HG03558 (cell line): ENCODE measurements around the gene TNFRSF11A.

Source experiments
- ATAC-seq: cut with Tn5 transposase; IDR thresholded peaks from one replicate; pipeline ENCODE4 v1.9.1; 2021; ENCODE audit warnings: moderate number of reproducible peaks; ENCODE audit not compliant: unreplicated experiment; ENCODE audit errors: extremely low read depth

The TNFRSF11A gene

GRCh38 chr18:62341473-62341872 is 16.4 kb downstream of the TNFRSF11A start:
- no peak for ATAC-seq

DNA sequence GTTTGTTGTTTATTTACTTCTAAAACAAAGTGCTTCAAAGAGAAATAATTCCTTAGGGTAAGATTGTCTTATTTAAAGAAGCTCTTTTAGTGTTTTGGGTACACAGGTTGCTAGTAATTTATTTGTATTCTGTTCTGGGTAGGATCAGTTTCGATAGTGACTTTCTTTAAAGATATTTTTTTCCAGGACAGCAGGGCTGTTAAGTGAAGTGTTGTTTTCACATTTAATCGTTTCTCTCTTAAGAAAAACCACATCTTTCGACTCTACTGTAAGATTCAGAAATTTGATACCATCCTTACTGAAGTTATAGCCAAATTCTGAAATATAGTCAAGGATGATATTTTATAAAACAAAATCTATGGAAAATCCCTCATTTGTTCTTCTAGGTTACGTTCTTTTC is 17.8 kb downstream of the TNFRSF11A start:
- no peak for ATAC-seq

GRCh38 chr18:62343316-62343715 is 18.2 kb downstream of the TNFRSF11A start:
- no peak for ATAC-seq

DNA sequence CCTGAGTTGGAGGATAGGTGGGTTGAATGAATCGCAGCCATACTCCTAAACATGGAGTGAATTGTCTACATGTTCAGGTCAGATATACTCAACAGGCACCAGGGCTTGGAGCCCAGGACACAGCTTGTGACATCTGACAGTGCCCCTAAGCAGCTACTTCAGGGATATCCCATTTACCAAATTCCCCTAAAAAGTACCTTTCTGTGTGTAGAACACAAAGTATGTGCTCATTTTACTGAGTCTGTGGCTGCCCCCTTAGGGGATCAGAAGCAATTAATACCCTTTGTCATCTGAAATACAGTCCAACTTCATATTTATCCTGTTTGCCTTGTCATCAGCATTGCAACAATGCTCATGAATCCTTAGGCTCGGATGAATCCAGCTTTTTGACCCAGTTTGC is 20.8 kb downstream of the TNFRSF11A start:
- ATAC-seq, result no peak

GRCh38 chr18:62346333-62347088 is 21.4 kb downstream of the TNFRSF11A start:
- no peak for ATAC-seq

DNA sequence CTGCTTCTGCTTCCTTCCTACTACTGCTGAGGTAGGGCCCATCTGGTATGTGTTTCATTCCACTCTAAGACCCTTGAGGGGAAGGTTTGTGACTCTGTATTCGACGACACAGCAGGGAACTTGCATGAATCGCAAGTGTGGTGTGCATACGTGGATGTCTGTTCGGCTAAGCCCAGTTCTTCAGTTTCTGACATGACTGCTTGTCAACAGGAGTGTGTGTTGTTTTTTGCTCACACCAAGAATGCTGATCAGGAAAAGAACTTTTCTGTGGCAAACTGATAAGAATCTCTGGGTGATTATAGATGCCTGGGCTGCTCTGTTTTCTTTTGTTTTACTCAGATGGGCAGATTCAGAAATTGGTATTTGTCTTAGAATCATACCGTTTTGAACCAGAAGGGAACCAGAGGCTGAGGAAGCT is 22.0 kb downstream of the TNFRSF11A start:
- ATAC-seq, result no peak

- ATAC-seq, result no peak
Observed at GRCh38 chr18:62348474-62348873, 23.4 kb downstream of the TNFRSF11A start.

- ATAC-seq, result no peak
Observed at GRCh38 chr18:62353170-62353569, 28.1 kb downstream of the TNFRSF11A start.

- no peak for ATAC-seq
Observed at GRCh38 chr18:62354151-62354550, 29.0 kb downstream of the TNFRSF11A start.

DNA sequence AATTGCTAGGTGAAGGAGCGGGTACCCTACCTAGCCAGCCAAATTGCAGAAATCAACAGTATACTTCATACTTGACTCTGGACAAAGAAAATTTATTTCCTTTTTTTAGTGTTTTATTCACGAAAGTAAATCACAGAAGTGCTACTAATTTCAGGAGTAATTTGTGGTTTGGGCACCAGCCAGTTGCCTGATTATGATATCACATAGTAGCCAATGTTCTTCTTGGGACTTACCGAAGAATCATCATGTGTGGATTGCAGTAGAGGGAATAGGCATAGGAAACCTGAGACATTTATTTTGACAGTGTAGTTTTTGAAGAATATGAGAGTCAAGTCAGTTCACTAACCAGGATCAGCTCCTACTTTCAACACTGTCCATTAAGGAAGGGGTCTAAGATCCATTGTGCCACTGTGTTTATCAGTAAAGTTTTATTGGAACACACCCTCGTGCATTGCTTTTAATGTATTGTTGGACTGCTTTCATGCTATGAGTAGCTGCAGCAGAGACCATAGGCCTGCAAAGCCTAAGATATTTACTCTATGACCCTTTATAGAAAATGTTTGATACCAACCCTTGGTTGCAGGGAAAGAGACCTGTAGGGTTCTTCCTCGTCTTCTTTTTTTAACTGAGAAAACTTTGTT is 32.1 kb downstream of the TNFRSF11A start:
- no peak for ATAC-seq

DNA sequence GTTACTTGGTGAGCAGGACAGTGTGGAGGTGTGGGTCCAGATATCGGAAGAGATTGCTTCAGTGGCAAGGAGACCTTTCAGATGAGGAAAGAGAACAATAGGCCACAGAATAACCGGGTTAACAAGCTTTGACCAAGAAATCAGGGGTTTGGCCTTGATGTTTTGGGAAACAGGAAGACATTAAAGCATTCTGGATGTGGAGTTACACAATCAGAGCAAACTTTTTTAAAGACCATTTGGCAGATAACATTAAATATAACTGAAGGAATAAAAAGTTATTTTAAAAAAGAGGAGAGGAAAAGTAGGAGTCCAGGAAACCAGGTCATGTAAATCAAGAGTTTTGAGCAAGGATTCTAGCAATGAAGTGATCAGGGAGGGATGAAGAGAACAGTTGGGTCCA is 35.7 kb downstream of the TNFRSF11A start:
- no peak for ATAC-seq

GRCh38 chr18:62361288-62361687 is 36.2 kb downstream of the TNFRSF11A start:
- ATAC-seq, result no peak

DNA sequence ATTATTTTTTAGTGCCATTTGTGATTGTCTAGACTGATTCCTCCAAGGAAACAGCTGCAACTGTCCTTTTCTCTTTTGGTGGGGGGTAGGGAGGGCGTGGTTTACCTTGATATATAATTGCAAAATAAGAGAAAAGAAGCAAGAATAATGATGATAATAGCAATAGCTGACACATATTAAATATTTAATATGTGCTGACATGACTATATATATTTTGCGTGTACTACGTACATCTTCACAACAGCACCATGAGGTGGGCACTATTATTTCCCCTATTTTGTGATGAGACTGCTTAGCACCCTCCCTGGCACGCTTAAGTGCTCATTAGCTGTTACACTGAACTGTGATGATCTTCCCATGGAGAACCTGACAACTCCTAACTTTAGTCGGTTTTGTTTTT is 39.4 kb downstream of the TNFRSF11A start:
- no peak for ATAC-seq

GRCh38 chr18:62365420-62365819 is 40.3 kb downstream of the TNFRSF11A start:
- ATAC-seq, result no peak

- ATAC-seq, result no peak
Observed at GRCh38 chr18:62366992-62367391, 41.9 kb downstream of the TNFRSF11A start.

- ATAC-seq, result peak; percentile 63
Observed at GRCh38 chr18:62368100-62368499, 43.0 kb downstream of the TNFRSF11A start.

DNA sequence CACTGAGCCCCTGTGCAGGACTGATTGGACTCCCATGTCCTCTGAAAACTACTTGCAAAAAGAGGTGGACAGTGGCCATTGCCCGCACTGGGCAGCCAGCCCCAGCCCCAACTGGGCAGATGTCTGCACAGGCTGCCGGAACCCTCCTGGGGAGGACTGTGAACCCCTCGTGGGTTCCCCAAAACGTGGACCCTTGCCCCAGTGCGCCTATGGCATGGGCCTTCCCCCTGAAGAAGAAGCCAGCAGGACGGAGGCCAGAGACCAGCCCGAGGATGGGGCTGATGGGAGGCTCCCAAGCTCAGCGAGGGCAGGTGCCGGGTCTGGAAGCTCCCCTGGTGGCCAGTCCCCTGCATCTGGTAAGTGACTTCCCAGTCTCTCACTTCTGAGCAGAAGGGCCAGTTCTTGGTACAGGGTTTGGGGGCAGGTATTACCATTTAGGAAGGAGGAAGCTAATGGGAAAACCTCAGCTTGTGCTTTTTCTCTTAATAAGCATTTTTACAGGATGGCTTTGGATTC is 44.1 kb downstream of the TNFRSF11A start:
- ATAC-seq, result no peak

DNA sequence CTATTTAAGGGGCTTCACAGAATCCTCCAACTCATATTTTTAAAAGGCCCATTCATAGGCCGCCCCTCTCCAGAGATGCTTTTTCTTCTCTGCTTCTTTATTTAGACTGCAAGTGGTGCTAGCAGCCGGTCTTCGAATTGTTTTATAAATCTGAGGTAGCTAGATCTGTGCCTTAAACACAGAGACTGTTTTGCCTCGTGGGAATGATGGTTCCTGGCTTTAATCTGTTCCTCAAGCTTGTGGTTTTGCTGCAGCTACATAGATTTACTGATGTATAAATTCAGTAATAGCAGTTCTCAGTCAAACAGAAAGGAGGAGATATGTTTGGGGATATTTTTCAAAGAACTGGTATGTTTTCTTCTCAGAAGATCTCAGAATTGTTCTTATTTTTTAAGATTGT is 45.3 kb downstream of the TNFRSF11A start:
- no peak for ATAC-seq

GRCh38 chr18:62371436-62371835 is 46.3 kb downstream of the TNFRSF11A start:
- ATAC-seq, result no peak

DNA sequence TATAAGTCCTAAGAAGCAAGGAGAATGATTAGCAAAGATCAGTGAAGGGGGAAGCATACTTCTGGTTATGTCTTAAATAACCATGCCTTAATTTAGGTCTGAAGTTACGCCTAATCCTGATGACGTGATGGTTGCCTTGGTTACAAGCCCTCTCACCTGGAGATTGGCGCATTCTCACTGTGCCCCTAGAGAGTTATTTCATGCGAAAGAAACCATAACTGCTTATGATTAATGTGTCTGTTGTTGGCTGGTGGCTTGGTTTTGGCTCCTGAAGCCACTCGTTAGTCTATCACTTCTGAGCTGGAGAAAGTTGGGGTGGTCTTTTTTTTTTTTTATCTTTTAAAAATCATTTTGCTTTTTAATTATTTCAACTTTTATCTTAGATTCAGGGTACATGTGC is 47.0 kb downstream of the TNFRSF11A start:
- ATAC-seq, result no peak

DNA sequence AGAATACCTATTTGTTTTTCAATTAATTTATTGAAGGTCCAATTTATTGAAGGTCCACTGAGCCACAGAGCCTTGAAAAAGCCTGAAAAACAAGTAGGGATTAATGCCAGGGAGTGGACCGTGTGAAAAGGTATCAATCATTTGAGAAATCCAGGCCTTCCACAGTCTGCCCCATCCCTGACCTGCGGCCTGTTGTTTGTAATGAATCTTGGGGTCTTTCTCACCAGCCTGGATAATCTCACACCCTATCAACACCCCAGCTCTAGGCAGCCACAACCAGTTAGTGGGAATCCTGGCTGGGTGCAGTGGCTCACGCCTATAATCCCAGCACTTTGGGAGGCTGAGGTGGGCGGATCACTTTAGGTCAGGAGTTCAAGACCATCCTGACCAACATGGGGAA is 47.8 kb downstream of the TNFRSF11A start:
- ATAC-seq, result no peak
